Epithelial cell of esophagus (primary cell): ENCODE measurements around the gene MED7.

Source experiments
- DNase-seq: peaks from one replicate; pipeline ENCODE4 v3.0.0; 2010; ENCODE audit warnings: low read depth
- H3K4me3 ChIP-seq: 2 replicates; pipeline ENCODE4 v1.5.1; 2011; ENCODE audit warnings: mild to moderate bottlenecking, low read length, control low read depth
- CTCF ChIP-seq: IDR thresholded peaks from 2 replicates; pipeline ENCODE4 v1.5.1; 2011; ENCODE audit warnings: low read depth, mild to moderate bottlenecking, low read length, control low read depth, inconsistent platforms; ENCODE audit not compliant: insufficient read depth; ENCODE audit errors: missing control alignments

Gene MED7

DNA sequence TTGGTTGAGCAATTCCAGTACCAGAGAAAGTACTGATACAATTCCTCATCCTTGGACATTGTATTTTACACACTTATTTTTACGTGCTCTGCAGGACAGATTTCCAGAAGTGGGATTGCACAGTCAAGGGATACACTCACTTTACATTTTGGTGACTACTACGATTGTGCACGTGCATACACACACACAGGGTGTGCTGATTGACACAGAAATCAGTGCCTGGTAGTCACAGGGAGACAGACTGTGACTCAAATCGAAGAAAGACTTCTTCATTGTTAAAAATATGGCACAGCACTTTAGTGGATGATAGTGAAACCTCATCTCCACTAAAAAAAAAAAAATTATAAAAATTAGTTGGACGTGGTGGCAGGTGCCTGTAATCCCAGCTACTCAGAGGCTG is 21.9 kb upstream of the MED7 start:
- no peak for TF ChIP-seq CTCF
- no peak for DNase-seq
- H3K4me3 ChIP-seq: no peak overlapping the region

DNA sequence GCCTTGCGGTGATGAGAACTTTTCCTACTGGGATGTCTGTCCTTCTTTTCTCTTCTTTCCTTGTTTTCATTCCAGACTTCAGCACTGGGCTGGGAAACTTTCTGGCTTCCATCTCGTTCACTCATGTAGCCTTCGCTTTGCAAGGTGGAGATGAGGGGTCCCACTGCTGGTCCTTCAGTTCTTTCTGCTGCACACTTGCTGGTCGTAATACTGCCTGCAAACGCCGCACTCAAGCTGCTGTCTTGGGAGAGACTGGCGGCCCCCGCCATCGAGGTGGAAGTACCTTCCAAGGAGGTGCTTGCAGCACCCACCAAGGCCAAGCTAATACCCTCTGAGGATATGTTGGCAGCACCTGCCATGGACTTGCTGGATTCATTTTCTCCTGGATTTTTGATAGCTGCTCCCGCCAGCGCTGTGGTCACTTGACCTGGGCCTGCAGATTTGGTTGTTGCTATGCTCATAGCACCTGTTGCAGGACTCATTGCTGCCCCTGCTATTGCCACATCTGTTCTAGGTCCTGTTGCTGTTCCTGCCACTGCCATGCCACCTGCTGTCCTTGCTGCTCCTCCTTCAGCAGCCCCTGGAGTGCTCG is 20.4 kb upstream of the MED7 start:
- TF ChIP-seq CTCF: no peak
- DNase-seq: no peak
- H3K4me3 ChIP-seq: no peak overlapping the region

DNA sequence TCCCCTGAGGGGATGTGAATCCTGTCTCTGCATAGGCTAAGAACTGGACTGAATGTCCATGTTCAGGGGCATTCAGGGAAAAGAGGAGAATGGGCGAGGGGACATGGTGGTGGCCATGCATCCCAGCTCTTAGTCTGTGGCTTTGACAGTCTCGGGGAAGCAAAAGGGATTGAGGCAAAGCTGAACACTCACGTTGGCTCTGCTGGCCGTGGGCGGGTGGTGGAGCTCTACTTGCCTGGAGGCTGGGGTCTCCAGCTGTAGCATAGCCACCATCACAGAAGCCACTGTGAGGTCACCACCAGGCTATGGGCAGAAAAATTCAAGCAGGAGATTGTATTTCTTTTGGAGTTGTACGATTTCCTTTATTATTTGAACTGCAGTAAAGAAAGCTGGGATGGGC is 19.3 kb upstream of the MED7 start:
- no peak for DNase-seq
- no peak for TF ChIP-seq CTCF
- H3K4me3 ChIP-seq: no peak overlapping the region

GRCh38 chr5:157160001-157160400 is 17.3 kb upstream of the MED7 start:
- DNase-seq: no peak
- no peak for TF ChIP-seq CTCF
- no peak overlapping the region for H3K4me3 ChIP-seq

GRCh38 chr5:157159209-157159751 is 16.6 kb upstream of the MED7 start:
- DNase-seq: no peak
- H3K4me3 ChIP-seq: no peak overlapping the region
- TF ChIP-seq CTCF: no peak

GRCh38 chr5:157157293-157157891 is 14.7 kb upstream of the MED7 start:
- TF ChIP-seq CTCF: no peak
- DNase-seq: no peak
- no peak overlapping the region for H3K4me3 ChIP-seq

GRCh38 chr5:157155297-157155696 is 12.6 kb upstream of the MED7 start:
- no peak for DNase-seq
- TF ChIP-seq CTCF: no peak
- H3K4me3 ChIP-seq: no peak overlapping the region
